CD14-positive monocyte (primary cell): ENCODE results near the gene EEF1AKMT4. TPM values are rescaled to one million over a fixed set of nuclear protein-coding genes. Genes with fewer than 3 reads are reported as not detected.
A peak's percentile ranks its signal among the peaks of the same experiment; 100 is the strongest.

Experiments used
- DNase-seq, 3 donors: peaks; one replicate each; pipeline ENCODE4 v3.0.0-alpha.2; 2011 to 2022
- H2AFZ ChIP-seq: 2 replicates; pipeline ENCODE4 v1.6.0; 2012; ENCODE audit warnings: mild to moderate bottlenecking, low read depth, low read length, inconsistent platforms; ENCODE audit not compliant: insufficient read depth, poor library complexity, severe bottlenecking
- H3K27ac ChIP-seq, 2 donors: 1 replicate in 1 of 2; 2 replicates in 1 of 2; pipeline ENCODE4 v1.5.1; 2012 to 2013; ENCODE audit warnings: low read length in 2 of 2, control low read depth in 1 of 2, inconsistent platforms in 1 of 2, low read depth in 1 of 2, mild to moderate bottlenecking in 1 of 2
- H3K27me3 ChIP-seq, 2 donors: one replicate each; pipeline versions ENCODE4 v1.6.0 to v1.6.1; 2011 to 2013; ENCODE audit warnings: low read length in 2 of 2; ENCODE audit not compliant: control insufficient read depth in 2 of 2, insufficient read depth in 2 of 2
- H3K36me3 ChIP-seq, 2 donors: replicated peaks in 1 of 2; 1 replicate in 1 of 2; 2 replicates in 1 of 2; pipeline versions ENCODE4 v1.5.1 to v1.6.1; 2012 to 2013; ENCODE audit warnings: low read length in 2 of 2, control low read depth in 1 of 2, inconsistent platforms in 1 of 2, mild to moderate bottlenecking in 1 of 2; ENCODE audit not compliant: insufficient read depth in 2 of 2, control insufficient read depth in 1 of 2
- H3K4me1 ChIP-seq, 2 donors: 1 replicate in 1 of 2; 2 replicates in 1 of 2; pipeline versions ENCODE4 v1.5.1 to v1.6.1; 2012 to 2013; ENCODE audit warnings: low read length in 2 of 2, control low read depth in 1 of 2, inconsistent platforms in 1 of 2, mild to moderate bottlenecking in 1 of 2, moderate library complexity in 1 of 2; ENCODE audit not compliant: insufficient read depth in 2 of 2, control insufficient read depth in 1 of 2
- H3K4me2 ChIP-seq: replicated peaks from 2 replicates; pipeline ENCODE3; 2012; ENCODE audit warnings: low read length, moderate library complexity, mild to moderate bottlenecking; ENCODE audit not compliant: poor library complexity, severe bottlenecking; ENCODE audit errors: extremely low read depth
- H3K4me3 ChIP-seq, 3 experiments: fragments of 200-600 bp in 1 of 3; sonication (generic) in 1 of 3; replicated peaks in 1 of 3; 1 replicate in 2 of 3; 2 replicates in 1 of 3; pipeline ENCODE4 v1.5.1; 2011 to 2013; ENCODE audit warnings: low read length in 3 of 3, mild to moderate bottlenecking in 3 of 3, control low read depth in 2 of 3, low read depth in 2 of 3, inconsistent platforms in 1 of 3, moderate library complexity in 1 of 3
- H3K79me2 ChIP-seq: 2 replicates; pipeline ENCODE4 v1.6.0; 2012; ENCODE audit warnings: mild to moderate bottlenecking, control low read depth, inconsistent platforms, low read length, moderate library complexity; ENCODE audit not compliant: insufficient read depth
- H3K9ac ChIP-seq: 2 replicates; pipeline ENCODE4 v1.6.0; 2017; ENCODE audit warnings: low read length, mild to moderate bottlenecking; ENCODE audit not compliant: insufficient read depth, poor library complexity, severe bottlenecking
- H3K9me3 ChIP-seq, 2 donors: replicated peaks in 1 of 2; 1 replicate in 1 of 2; 2 replicates in 1 of 2; pipeline versions ENCODE4 v1.5.1 to v1.6.1; 2012 to 2013; ENCODE audit warnings: low read length in 2 of 2, control low read depth in 1 of 2; ENCODE audit not compliant: control insufficient read depth in 1 of 2, insufficient read depth in 1 of 2
- H4K20me1 ChIP-seq: 2 replicates; pipeline ENCODE4 v1.6.0; 2012; ENCODE audit warnings: mild to moderate bottlenecking, low read length, control low read depth, moderate library complexity; ENCODE audit not compliant: insufficient read depth
- H3K27ac Mint-ChIP-seq, 7 donors: one replicate each; pipeline ENCODE4 v1.8.0; 2020; ENCODE audit warnings: mild to moderate bottlenecking in 7 of 7, mixed read lengths in 7 of 7, moderate library complexity in 6 of 7, inconsistent platforms in 2 of 7
- H3K27me3 Mint-ChIP-seq, 3 donors: one replicate each; pipeline ENCODE4 v1.8.0; 2021 to 2022; ENCODE audit warnings: low read depth in 3 of 3, mild to moderate bottlenecking in 3 of 3, mixed read lengths in 3 of 3, moderate library complexity in 3 of 3, inconsistent platforms in 1 of 3
- H3K36me3 Mint-ChIP-seq, 2 donors: one replicate each; pipeline ENCODE4 v1.8.0; 2020; ENCODE audit warnings: mixed read lengths in 2 of 2, inconsistent platforms in 1 of 2, mild to moderate bottlenecking in 1 of 2
- H3K4me1 Mint-ChIP-seq: one replicate; pipeline ENCODE4 v1.8.0; 2020; ENCODE audit warnings: mild to moderate bottlenecking, mixed read lengths
- H3K4me3 Mint-ChIP-seq, 2 donors: one replicate each; pipeline ENCODE4 v1.8.0; 2020; ENCODE audit warnings: mild to moderate bottlenecking in 2 of 2, mixed read lengths in 2 of 2, moderate library complexity in 1 of 2
- H3K9me3 Mint-ChIP-seq, 7 donors: one replicate each; pipeline ENCODE4 v1.8.0; 2020 to 2022; ENCODE audit warnings: mixed read lengths in 7 of 7, mild to moderate bottlenecking in 6 of 7, moderate library complexity in 6 of 7, inconsistent platforms in 2 of 7
- CTCF ChIP-seq: fragments of 200-600 bp; IDR thresholded peaks from one replicate; pipeline ENCODE4 v1.8.0; 2022; ENCODE audit warnings: antibody characterized with exemption, mild to moderate bottlenecking
- WGBS: methylation state at CpG from one replicate; pipeline ENCODE4 v1.1.5; 2013; ENCODE audit warnings: missing lambda C conversion rate; ENCODE audit not compliant: insufficient coverage; 5-methylcytosine and 5-hydroxymethylcytosine counted together
- intact Hi-C, 2 donors: fragments of 100-400 bp; cut with micrococcal nuclease; formaldehyde crosslinking; loops; one replicate each; pipeline versions ENCODE4 v1.15.0 to v1.15.1; 2023
- polyA plus RNA-seq, 3 donors: library from polyadenylated mRNA; depleted of rRNA in 1 of 3; unstranded in 2 of 3; stranded (reverse) in 1 of 3; fragments of 300-500 nt in 2 of 3; fragments of >200 nt in 1 of 3; fragmentation: Illumina TruSeq in 2 of 3; gene quantifications; 1 replicate in 2 of 3; 2 replicates in 1 of 3; pipeline ENCODE4 v1.2.3, GENCODE V29; 2012 to 2021

Gene EEF1AKMT4
- polyA plus RNA-seq, 3 donors = 4.0 to 12.0 (median 7.3) TPM

GRCh38 chr3:184290331-184290730 is 40.9 kb downstream of the EEF1AKMT4 start:
- Histone ChIP-seq H2AFZ (no peak overlapping the region), H3K27me3 (peaks cover 0 to 3% of the 10 kb centered on the region in 2 donors), H3K27ac (no peak overlapping the region), H3K9me3 (no peaks in the 10 kb centered on the region), H3K4me2 (no peak overlapping the region), H3K9ac (no peak overlapping the region), H3K4me1 (no peaks in the 10 kb centered on the region), H4K20me1 (no peaks in the 10 kb centered on the region), H3K79me2 (no peaks in the 10 kb centered on the region), H3K36me3 (no peaks in the 10 kb centered on the region), H3K4me3 (no peak overlapping the region)
- Mint-ChIP-seq H3K27ac (peak overlapping the region in 1 of 7 donors; percentile 3), H3K9me3 (peaks cover 0 to 1% (median 0%) of the 10 kb centered on the region in 7 donors), H3K27me3 (peaks cover 6 to 28% (median 28%) of the 10 kb centered on the region in 3 donors), H3K36me3 (no peaks in the 10 kb centered on the region), H3K4me1 (peaks cover 4% of the 10 kb centered on the region), H3K4me3 (no peak overlapping the region)
- no peak for DNase-seq
- 93% methylated on average over 3 of the region's 10 CpGs for WGBS
- intact Hi-C loops = no loop called here
- no peak for TF ChIP-seq CTCF

DNA sequence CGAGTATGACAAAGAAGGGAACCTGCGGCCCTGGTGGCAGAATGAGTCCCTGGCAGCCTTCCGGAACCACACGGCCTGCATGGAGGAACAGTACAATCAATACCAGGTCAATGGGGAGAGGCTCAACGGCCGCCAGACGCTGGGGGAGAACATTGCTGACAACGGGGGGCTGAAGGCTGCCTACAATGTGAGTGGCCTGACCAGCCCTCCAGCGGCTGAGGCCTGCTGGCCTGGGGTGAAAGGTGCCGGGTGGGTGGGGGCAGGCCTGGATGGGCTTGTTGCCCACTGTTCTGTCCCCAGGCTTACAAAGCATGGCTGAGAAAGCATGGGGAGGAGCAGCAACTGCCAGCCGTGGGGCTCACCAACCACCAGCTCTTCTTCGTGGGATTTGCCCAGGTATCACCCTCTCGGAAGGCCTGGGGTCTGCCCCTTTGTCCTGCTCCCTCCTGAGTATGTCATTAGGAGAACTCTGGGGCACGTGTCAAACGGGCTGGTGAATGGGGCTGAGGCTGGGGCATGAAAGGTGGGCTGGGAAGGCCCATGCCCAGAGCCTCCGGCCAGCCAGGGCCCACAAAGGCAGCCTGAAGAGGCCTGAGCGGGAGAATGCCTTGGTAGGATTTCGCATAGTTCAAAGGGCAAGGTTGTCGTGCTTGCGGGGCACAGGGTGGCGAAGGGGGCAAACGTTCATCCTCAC is 41.7 kb downstream of the EEF1AKMT4 start:
- Histone ChIP-seq H3K4me1 (no peaks in the 10 kb centered on the region), H3K4me2 (no peak overlapping the region), H3K9ac (no peak overlapping the region), H3K79me2 (no peaks in the 10 kb centered on the region), H3K4me3 (no peak overlapping the region), H4K20me1 (no peaks in the 10 kb centered on the region), H3K27me3 (peaks cover 0 to 3% of the 10 kb centered on the region in 2 donors), H3K9me3 (no peaks in the 10 kb centered on the region), H3K36me3 (no peaks in the 10 kb centered on the region), H2AFZ (no peak overlapping the region), H3K27ac (no peak overlapping the region)
- no peak for DNase-seq
- 97% methylated on average over 21 of the region's 22 CpGs for WGBS
- intact Hi-C loops = no loop called here
- Mint-ChIP-seq H3K27me3 (peaks cover 6 to 25% (median 24%) of the 10 kb centered on the region in 3 donors), H3K9me3 (peaks cover 0 to 1% (median 0%) of the 10 kb centered on the region in 7 donors), H3K4me1 (peaks cover 4% of the 10 kb centered on the region), H3K27ac (no peak overlapping the region), H3K4me3 (no peak overlapping the region), H3K36me3 (no peaks in the 10 kb centered on the region)
- TF ChIP-seq CTCF = no peak
